Fibroblast of gingiva (primary cell): Measurements from ENCODE around the gene SLC4A2.

ENCODE experiments used
- DNase-seq: peaks from one replicate; pipeline ENCODE4 v3.0.0-alpha.2; 2011; ENCODE audit warnings: low read depth

Gene SLC4A2

DNA sequence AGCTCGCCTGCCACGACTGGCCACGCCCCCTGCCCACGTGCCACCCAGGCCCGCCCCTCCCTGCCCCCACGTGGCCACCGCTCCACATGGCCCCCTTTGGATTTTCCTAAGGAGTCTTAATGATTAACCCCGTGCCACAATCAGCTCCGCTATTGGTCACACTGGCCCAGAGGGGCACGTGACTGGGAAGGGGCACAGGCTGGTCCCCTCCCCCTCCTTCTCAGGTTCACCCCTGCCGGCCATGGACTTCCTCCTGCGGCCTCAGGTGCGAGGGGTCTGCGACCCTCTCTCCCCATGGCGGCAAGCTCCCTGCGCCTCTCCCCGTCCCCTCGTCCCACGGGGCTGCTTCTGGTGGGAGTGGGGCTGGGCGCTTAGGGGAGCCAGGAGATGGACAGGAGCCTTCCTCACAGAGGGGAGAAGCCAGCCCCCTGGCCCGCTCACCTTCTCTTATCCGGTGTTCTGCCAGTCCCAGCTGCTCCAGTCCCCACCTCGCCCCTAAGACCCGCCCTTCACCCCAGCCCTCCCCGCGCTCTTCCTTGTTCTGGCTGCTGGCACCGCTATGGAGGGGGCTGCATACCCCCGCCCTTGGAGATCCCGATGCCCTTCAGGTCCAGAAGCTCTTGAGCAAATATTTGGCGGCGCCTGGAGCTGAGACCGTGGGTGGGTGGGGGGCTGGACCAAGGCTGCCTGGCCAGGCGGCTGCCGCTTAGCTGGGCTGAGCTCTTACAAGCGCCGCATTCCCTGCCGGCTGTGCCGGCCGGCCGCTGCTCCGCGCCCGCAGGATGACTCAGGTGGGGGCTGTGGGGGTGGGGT is 3.2 kb downstream of the SLC4A2 start:
- peak; percentile 56 for DNase-seq

DNA sequence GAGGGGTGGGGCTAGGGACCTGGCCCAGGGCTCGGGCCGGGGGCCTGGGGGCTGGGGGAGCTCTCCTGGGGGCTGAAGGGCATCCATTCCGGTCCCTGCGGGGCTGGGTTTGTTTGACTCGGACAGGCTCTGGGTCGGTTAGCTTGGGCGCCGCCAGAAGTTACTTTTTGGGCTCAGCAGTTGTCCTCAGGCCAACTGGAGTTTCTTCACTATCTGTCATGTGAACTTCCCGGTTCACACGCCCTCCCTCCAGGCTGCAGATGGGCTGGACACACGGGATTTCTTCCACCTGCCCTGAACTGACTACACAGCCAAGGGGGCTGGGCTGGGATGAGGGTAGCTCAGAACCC is 3.8 kb downstream of the SLC4A2 start:
- peak; percentile 69 for DNase-seq

DNA sequence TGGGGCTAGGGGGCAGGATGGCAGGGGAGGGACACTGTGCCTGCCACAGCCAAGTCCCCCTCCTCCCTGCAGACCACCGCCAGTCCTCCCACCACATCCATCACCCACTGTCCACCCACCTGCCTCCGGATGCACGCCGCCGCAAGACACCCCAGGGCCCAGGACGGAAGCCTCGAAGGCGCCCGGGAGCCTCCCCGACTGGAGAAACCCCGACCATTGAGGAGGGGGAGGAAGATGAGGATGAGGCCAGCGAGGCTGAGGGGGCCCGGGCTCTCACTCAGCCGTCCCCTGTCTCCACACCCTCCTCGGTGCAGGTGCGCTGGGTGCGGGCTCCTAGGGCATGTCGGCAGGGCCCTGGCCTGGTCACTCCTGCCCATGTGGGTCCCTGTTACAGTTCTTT is 5.1 kb downstream of the SLC4A2 start:
- DNase-seq = no peak

DNA sequence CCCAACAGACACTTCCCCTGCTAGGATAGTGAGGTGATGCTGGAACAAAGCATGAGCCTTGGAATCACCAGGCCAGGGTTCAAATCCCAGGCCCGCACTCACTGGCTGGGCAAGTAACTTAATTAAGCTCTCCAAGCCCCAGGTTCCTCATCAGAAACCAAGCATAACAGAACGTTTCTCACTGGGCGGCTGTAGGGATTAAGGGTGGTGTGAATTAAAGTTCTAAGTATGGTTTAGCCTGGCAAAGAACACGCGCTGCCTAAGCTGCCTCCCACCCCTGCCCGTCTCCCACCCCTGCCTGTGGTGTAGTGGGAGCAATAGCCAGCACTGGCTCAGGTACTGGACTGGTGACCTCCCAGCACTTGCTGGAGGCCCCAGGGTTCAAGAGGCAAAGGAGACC is 5.6 kb downstream of the SLC4A2 start:
- no peak for DNase-seq

DNA sequence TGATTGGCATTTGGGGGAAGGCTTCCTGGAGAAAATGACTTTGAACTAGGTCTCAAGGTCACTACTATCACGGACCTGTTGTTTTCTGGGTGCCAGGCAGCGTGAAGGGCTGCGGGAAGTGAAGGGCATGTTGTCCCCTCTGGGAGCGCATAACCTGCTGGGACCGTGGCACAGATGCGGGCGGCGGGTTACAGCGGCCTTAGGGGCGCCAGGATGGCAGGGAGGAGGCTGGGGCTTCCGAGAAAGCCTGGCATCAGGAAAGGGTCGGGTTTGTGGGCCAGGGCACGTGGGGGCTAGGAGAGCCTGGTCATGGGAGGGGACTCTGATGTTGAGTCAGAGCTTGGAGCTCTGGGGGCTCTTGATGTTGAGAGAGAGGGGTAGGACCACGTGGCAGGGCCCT is 6.1 kb downstream of the SLC4A2 start:
- no peak for DNase-seq

DNA sequence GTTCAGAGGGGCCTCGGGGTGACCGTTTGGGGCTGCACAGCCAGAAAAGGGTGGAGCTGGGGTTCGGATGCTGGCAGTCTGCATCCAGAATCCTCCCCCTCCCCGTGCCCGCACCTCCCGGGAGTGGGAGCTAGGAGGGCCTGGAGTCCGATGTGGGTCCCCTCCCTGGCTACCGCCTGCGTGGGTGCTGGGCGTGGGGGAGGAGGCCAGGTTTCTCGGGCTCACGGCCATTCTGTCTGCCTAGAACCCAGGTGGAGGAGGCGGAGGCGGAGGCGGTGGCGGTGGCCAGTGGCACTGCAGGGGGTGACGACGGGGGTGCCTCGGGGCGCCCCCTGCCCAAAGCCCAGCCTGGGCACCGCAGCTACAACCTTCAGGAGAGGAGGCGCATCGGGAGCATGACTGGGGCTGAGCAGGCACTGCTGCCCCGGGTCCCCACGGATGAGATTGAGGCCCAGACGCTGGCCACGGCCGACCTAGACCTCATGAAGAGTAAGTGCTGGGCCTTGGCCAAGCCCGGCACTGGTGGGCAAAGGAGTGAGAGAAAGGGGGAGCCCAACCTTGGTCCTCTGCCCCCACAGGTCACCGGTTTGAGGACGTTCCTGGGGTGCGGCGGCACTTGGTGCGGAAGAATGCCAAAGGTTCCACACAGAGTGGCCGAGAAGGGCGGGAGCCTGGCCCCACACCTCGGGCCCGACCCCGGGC is 7.0 kb downstream of the SLC4A2 start:
- DNase-seq = no peak

DNA sequence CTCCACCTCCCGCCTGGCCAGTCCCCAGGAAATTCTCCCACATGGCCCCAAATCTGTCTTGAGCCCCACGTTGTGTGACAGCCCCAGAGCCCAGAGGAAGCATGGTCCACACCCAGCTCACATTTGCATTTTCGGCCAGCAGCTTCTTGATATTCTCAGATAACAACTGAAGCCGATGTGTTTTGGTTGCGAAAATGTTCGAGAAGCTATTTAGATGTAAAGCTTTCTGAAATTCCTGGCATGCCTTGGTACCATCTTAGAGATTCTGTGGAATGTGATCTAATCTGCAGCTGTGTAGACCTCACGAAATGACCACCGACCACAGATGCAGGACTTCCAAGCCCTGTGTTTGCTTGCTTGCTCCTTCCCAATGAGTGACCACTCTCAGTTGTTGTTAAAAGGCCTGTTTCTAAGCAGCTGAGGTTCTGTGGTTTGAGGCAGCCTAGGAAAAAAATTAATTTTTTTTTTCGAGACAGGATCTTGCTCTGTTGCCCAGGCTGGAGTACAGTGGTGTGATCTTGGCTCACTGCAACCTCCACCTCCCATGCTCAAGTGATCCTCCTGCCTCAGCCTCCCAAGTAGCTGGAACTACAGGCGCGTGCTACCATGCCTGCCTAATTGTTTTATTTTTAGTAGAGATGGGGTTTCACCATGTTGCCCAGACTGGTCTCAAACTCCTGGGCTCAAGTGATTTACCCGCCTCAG is 8.8 kb downstream of the SLC4A2 start:
- DNase-seq = no peak

DNA sequence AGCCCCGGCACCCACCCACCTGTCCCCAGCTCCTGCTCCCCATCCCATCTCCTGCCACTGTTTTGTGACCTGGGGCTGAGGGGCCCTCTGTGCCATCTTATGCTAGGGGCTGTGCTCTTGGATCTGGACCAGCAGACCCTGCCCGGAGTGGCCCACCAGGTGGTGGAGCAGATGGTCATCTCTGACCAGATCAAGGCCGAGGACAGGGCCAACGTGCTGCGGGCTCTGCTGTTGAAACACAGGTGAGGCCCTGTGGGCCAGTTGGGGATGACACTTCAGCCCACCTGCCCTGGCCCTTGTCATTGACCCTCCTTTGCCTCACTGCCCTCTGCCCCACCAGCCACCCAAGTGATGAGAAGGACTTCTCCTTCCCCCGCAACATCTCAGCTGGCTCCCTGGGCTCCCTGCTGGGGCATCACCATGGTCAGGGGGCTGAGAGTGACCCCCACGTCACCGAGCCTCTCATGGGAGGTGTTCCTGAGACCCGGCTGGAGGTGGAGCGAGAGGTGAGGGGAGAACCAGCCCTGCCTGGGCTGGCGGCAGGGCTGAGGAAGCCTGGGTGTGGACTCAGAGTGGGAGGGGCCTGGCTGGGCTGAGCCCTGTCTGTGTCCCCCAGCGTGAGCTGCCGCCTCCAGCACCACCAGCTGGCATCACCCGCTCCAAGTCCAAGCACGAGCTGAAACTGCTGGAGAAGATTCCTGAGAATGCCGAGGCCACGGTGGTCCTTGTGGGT is 10.6 kb downstream of the SLC4A2 start:
- no peak for DNase-seq

DNA sequence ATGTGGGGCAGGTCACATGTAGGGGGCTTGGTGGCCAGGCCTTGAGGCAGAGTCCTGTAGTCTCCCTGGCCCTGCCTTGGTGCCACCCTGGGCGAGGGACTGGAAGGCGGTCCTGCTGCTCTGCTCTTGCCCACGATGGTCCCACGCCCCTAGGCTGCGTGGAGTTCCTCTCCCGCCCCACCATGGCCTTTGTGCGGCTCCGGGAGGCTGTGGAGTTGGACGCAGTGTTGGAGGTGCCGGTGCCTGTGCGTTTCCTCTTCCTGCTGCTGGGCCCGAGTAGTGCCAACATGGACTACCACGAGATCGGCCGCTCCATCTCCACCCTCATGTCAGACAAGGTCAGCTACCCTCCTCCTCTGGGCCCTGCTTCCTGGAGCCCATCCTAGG is 11.2 kb downstream of the SLC4A2 start:
- DNase-seq = no peak

DNA sequence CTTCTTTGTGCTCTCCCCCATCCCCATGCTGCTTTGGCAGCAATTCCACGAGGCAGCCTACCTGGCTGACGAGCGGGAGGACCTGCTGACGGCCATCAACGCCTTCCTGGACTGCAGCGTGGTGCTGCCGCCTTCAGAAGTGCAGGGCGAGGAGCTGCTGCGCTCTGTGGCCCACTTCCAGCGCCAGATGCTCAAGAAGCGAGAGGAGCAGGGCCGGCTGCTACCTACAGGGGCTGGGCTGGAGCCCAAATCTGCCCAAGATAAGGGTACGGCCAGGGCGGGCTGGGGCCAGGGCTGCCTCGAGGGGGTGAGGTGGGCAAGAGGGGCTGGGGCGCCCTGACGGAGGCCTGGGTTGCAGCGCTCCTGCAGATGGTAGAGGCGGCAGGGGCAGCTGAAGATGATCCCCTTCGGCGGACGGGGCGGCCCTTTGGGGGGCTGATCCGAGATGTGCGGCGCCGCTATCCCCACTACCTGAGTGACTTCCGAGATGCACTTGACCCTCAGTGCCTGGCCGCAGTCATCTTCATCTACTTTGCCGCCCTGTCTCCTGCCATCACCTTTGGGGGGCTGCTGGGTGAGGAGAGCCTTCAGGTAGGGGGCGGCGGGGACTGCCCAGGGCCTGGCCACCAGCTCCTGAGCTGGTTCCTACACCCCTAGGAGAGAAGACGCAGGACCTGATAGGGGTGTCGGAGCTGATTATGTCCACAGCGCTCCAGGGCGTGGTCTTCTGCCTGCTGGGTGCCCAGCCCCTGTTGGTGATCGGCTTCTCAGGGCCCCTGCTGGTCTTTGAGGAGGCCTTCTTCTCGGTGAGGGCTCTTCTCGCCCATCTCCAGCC is 11.9 kb downstream of the SLC4A2 start:
- no peak for DNase-seq

DNA sequence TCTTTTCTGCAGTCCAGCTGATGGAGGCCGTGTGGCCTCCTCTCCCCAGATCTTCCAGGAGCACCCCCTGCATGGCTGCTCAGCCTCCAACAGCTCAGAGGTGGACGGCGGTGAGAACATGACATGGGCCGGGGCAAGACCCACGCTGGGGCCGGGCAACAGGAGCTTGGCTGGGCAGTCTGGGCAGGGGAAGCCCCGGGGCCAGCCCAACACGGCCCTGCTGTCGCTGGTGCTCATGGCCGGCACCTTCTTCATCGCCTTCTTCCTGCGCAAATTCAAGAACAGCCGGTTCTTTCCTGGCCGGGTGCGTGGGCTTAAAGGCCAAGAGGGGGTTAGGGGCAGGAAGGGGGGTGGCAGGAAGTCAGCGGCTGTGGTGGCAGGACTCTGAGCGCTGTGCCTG is 14.6 kb downstream of the SLC4A2 start:
- no peak for DNase-seq

DNA sequence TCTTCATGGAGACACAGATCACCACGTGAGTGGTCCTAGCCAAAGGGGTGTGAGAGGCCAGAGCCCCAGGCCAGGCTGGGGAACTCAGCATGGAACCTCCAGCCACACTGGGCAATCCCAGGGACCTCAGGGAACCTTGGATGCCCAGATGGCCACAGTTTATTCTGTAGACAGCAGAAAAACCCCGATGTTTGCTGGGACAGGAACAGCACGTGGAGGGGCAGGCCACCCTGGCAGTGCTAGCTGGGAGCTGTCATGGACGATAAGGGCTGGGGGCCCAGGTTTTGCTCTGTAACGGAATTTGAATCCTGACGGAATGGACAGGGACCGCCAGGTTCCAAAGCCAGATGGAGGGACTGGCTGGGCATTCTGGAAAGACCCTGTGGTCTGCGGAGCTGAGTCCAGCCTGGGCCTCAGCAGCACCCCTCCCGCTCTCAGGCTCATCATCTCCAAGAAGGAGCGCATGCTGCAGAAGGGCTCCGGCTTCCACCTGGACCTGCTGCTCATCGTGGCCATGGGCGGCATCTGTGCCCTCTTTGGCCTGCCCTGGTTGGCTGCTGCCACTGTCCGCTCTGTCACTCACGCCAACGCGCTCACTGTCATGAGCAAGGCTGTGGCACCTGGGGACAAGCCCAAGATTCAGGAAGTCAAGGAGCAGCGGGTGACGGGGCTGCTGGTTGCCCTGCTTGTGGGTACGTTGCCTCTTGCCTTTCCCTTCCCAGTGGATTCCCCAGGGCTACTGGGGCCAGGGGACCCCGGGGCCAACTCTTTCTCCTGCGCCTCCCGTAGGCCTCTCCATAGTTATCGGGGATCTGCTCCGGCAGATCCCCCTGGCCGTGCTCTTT is 15.7 kb downstream of the SLC4A2 start:
- DNase-seq = no peak

DNA sequence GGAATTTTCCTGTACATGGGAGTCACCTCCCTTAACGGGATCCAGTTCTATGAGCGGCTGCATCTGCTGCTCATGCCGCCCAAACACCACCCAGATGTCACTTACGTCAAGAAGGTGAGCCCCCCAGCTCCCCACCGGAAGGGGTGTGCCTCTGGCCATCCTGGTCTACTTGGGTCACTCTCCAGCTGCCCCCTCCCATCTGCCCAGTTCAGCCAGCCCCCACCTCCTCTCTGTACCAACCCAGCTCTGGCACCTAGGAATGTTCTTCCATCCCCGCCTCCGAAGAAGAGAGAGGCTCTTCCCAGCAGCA is 16.2 kb downstream of the SLC4A2 start:
- no peak for DNase-seq

DNA sequence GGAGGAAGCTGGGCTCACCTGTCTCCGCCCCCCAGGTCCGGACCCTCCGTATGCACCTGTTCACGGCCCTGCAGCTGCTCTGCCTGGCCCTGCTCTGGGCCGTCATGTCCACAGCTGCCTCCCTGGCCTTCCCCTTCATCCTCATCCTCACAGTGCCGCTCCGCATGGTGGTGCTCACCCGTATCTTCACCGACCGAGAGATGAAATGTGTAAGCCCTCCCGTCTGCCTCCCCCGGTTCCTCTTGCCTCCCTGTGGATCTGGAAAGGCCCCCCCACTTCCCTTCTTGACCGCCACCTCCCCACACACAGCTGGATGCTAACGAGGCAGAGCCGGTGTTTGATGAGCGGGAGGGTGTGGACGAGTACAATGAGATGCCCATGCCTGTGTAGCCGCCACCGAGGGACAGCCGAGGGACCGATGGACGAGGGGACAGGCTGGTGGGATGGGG is 16.6 kb downstream of the SLC4A2 start:
- no peak for DNase-seq

DNA sequence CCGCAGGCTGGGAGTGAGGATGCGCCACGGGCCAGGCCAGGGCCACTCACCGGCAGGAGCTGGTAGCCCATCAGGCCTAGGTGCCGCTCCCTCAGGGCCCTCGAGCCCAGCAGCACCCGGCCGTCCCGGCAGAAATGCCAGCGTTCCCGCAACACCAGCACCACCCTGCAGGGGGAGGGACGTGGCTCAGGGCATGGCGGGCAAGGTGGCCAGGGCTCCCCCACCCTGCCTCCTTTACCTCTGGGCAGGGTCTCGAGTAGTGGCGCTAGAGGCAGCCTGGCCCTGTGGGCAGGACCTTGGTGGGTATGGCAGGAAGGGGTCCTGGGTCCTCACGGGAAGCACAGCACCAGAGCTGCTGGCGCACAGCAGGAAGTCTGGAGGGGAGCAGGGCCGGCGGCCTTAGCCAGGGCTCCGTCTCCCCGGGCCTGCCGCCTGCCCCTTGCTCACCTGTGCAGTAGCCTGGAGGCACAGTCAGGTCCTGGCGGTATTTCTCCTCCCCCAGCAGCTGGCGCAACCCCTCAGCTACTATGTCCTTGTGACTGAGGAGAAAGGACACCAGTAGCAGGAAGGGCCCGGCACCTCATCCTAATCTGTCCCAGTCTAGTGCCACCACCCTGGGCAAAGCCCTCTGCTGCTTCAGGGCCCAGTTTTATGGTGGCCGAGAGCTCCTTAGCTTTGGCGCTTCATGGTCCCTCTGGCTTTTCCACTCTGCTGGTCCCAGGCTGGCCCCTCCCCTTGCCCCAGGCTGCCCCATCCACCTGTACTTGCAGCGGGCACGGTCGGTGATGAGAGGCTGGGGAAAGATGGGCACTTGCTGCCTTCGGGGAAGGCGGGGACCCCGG is 17.7 kb downstream of the SLC4A2 start:
- DNase-seq = no peak

DNA sequence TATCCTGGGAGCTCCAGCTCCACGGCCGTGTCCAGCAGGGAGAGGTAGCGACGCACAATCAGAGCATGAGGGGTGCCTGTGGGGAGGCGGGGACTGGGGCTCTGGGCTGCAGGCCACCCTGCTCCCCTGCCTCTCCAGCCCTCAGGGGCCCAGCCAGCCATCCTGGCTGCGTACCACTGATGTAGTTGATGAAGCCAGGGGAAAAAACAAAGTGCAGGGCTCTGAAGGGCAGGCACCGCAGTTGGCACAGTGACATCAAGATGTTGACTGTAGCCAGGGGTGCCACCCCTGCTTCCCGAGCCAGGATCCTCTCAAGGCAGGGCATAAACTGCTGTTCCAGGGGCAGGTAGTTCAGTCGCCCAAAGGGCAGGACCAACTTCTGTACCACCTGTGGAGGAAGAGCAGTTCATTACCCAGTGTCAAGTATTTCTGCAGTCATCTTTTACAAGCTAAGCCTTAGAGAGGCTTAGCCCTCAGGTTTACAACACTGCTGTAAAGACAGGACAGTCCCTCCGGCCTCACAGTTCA is 18.4 kb downstream of the SLC4A2 start:
- no peak for DNase-seq

DNA sequence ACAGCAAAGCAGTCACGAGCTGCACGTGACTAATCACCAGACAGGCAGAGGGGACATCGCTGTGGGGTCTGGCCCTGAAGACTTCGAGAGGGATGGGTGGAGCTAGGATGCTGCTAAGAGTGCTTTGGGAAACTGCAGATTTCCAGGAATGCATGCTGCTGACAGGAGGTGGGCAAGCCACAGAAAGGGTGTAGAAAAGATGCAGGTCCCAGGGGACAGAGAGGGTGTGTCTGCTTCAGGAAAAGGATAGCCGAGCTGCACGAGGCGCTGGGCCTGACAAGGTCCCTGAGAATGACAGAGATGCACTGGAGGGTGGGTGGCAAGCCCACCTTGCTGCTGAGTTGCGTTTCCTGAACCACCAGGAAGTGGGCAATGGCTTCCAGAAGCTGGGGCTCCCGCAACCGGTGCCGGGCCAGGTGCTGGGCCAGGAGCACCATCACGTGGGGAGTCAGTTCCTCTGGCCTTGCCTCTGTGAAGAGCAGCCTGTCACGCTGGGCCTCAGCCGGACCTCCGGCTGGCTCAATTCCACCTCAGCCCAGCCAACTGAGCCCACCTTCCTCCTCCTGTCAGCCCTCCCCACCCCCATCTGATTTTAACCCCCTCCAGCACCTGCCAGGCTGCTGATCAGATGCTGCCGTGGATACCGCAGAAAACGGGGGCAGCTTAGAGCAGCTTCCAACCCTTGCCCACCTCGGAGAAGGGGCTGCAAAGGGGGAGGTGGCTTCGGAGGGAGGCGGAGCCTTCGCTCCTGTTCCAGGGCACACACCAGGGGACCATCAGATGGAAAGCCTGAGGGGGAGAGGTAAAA is 19.0 kb downstream of the SLC4A2 start:
- DNase-seq = no peak

DNA sequence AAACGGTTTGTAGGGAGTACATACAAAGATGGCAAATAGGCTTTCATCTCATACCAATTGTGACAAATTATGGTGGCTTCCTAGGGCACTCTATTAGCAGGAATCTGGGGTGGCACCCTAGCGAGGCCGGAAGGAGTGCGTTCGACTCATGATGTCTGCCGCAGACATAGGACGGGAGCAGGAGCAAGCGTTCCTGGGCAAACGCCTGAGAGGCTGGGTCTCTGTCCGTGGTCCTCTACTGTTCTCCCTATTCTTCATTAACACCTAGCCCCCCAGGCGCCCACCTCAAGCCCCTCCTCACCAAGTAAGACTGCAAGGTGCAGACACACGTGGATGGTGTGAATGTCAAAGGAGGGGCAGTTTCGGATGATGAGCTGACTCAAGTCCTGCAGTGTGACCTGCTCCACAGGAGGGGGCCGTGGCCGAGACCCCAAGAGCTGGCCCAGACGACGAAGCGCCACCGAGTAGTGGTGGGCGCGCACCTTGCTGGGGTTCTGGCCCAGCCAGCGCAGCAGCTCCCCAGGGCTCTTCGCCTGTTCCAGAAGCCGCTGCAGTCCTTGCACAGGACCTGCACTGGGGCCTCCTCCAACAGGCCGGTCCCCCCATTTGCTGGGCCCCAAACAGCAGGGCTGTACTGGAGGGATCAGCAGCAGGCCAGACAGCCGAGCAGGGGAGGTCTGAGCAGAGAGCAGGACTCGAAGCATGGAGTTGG is 20.0 kb downstream of the SLC4A2 start:
- DNase-seq = no peak
